Gastroesophageal sphincter (tissue), 4 donors: ENCODE measurements around the gene ANKRD55. TPM values are rescaled to one million over a fixed set of nuclear protein-coding genes. Genes with fewer than 3 reads are reported as not detected.

Experiments
- ATAC-seq: fragments of 150-250 bp; one replicate; pipeline ENCODE4 v1.9.1; 2016; ENCODE audit warnings: mild to moderate bottlenecking, moderate library complexity
- H3K27ac ChIP-seq, 4 donors: fragments of 200-600 bp; sonication (generic) in 3 of 4; 1 replicate in 3 of 4; 2 replicates in 1 of 4; pipeline ENCODE4 v1.5.1; 2016 to 2019
- H3K27me3 ChIP-seq: fragments of 200-600 bp; sonication (generic); one replicate; pipeline ENCODE4 v1.5.1; 2019
- H3K36me3 ChIP-seq, 2 donors: fragments of 200-600 bp; sonication (generic); one replicate each; pipeline ENCODE4 v1.5.1; 2019; ENCODE audit warnings: control low read depth in 1 of 2
- H3K4me1 ChIP-seq, 3 donors: fragments of 200-600 bp; sonication (generic); 1 replicate in 2 of 3; 2 replicates in 1 of 3; pipeline ENCODE4 v1.5.1; 2016 to 2019; ENCODE audit warnings: control low read depth in 2 of 3
- H3K4me3 ChIP-seq, 2 donors: fragments of 200-600 bp; sonication (generic); one replicate each; pipeline ENCODE4 v1.5.1; 2019; ENCODE audit warnings: mild to moderate bottlenecking in 1 of 2, moderate library complexity in 1 of 2
- H3K9me3 ChIP-seq, 3 donors: fragments of 200-600 bp; sonication (generic); one replicate each; pipeline ENCODE4 v1.5.1; 2017 to 2019; ENCODE audit warnings: control low read depth in 2 of 3
- CTCF ChIP-seq, 4 experiments: fragments of 200-600 bp in 2 of 4; fragments of 450-650 bp in 2 of 4; sonication (generic) in 1 of 4; IDR thresholded peaks; one replicate each; pipeline ENCODE4 v1.5.1; 2017 to 2019; ENCODE audit warnings: antibody characterized with exemption in 4 of 4, mild to moderate bottlenecking in 2 of 4, moderate library complexity in 2 of 4
- EP300 ChIP-seq: sonication (generic); formaldehyde crosslinking; IDR thresholded peaks from one replicate; pipeline ENCODE4 v1.6.1; 2017; ENCODE audit warnings: antibody characterized with exemption, mild to moderate bottlenecking
- POLR2A ChIP-seq, 2 donors: fragments of 450-650 bp; IDR thresholded peaks; one replicate each; pipeline ENCODE4 v1.6.1; 2017; ENCODE audit warnings: antibody characterized with exemption in 2 of 2, mild to moderate bottlenecking in 2 of 2, moderate library complexity in 1 of 2
- POLR2AphosphoS5 ChIP-seq: sonication (generic); formaldehyde crosslinking; IDR thresholded peaks from one replicate; pipeline ENCODE4 v1.6.1; 2017; ENCODE audit warnings: antibody characterized with exemption
- WGBS, 2 donors: methylation state at CpG; one replicate each; pipeline ENCODE4 v1.1.5; 2018; ENCODE audit warnings: low coverage in 1 of 2; 5-methylcytosine and 5-hydroxymethylcytosine counted together
- total RNA-seq, 4 donors: library from RNA; depleted of rRNA; stranded (reverse); fragments of >200 nt; gene quantifications; one replicate each; pipeline ENCODE4 v1.1.0, GENCODE V29; 2016

ANKRD55 gene
- total RNA-seq, 4 donors from 2014 or later: 0.27 TPM; not detected in 3

- TF ChIP-seq POLR2A (IDR thresholded peaks at IDR 0.05) (no peak), POLR2AphosphoS5 (no peak), EP300 (no peak), CTCF (IDR thresholded peaks at IDR 0.05) (no peak)
- no peak for ATAC-seq
- Histone ChIP-seq H3K27me3 (no peaks in the 10 kb centered on the region), H3K36me3 (no peaks in the 10 kb centered on the region), H3K27ac (no peak overlapping the region), H3K4me1 (peaks cover 0 to 3% (median 0%) of the 10 kb centered on the region in 3 donors), H3K4me3 (no peak overlapping the region), H3K9me3 (no peaks in the 10 kb centered on the region)
- 83 to 100% methylated on average over 2 to 4 of the region's 4 CpGs for WGBS, 2 donors
Observed at GRCh38 chr5:56147659-56148230, 85.4 kb downstream of the ANKRD55 start.

- no peaks in the 10 kb centered on the region for H3K9me3 ChIP-seq
- no peak for ATAC-seq
- no peaks in the 10 kb centered on the region for H3K27me3 ChIP-seq
- no peak overlapping the region for H3K4me3 ChIP-seq
- TF ChIP-seq POLR2AphosphoS5 (no peak), CTCF (IDR thresholded peaks at IDR 0.05) (no peak), EP300 (no peak), POLR2A (IDR thresholded peaks at IDR 0.05) (no peak)
- H3K27ac ChIP-seq: no peak overlapping the region
- peaks cover 0 to under 1% (median 0%) of the 10 kb centered on the region in 3 donors for H3K4me1 ChIP-seq
- no peaks in the 10 kb centered on the region for H3K36me3 ChIP-seq
Observed at GRCh38 chr5:56147106-56147505, 86.0 kb downstream of the ANKRD55 start.

- TF ChIP-seq CTCF (IDR thresholded peaks at IDR 0.05) (no peak), EP300 (no peak), POLR2A (IDR thresholded peaks at IDR 0.05) (no peak), POLR2AphosphoS5 (no peak)
- Histone ChIP-seq H3K4me1 (no peaks in the 10 kb centered on the region), H3K4me3 (no peak overlapping the region), H3K27me3 (no peaks in the 10 kb centered on the region), H3K36me3 (no peaks in the 10 kb centered on the region), H3K9me3 (no peaks in the 10 kb centered on the region), H3K27ac (no peak overlapping the region)
- ATAC-seq: no peak
- WGBS, 2 donors: 93% methylated on average over 4 of the region's 4 CpGs
Observed at GRCh38 chr5:56146674-56147073, 86.5 kb downstream of the ANKRD55 start.

- no peak for ATAC-seq
- WGBS, 2 donors: 60 to 67% methylated on average over 1 of the region's 1 CpG
Observed at GRCh38 chr5:56145511-56145910, 87.6 kb downstream of the ANKRD55 start.

More at GRCh38 chr5:56145511-56145910, 87.6 kb downstream of the ANKRD55 start:
- no peak overlapping the region for H3K4me3 ChIP-seq
- no peaks in the 10 kb centered on the region for H3K27me3 ChIP-seq
- TF ChIP-seq EP300 (no peak), CTCF (IDR thresholded peaks at IDR 0.05) (no peak), POLR2AphosphoS5 (no peak), POLR2A (IDR thresholded peaks at IDR 0.05) (no peak)
- no peaks in the 10 kb centered on the region for H3K36me3 ChIP-seq
- H3K9me3 ChIP-seq: no peaks in the 10 kb centered on the region
- H3K27ac ChIP-seq: no peak overlapping the region
- H3K4me1 ChIP-seq: no peaks in the 10 kb centered on the region
